GM23248 (cell line): Measurements from ENCODE around the gene PLA2R1. TPM values are rescaled to one million over a fixed set of nuclear protein-coding genes. Genes with fewer than 3 reads are reported as not detected.

Experiments used
- DNase-seq: peaks from one replicate; pipeline ENCODE4 v3.0.0-alpha.2; 2015
- H2AFZ ChIP-seq: fragments of 200-600 bp; sonication (generic); 2 replicates; pipeline ENCODE4 v1.6.1; 2016; ENCODE audit warnings: antibody characterized with exemption
- H3F3A ChIP-seq: fragments of 200-600 bp; sonication (generic); 2 replicates; pipeline ENCODE4 v1.6.1; 2016; ENCODE audit warnings: mild to moderate bottlenecking, antibody characterized with exemption, mixed run types; ENCODE audit not compliant: insufficient read depth
- H3K27ac ChIP-seq: fragments of 200-600 bp; sonication (generic); 2 replicates; pipeline ENCODE4 v1.5.1; 2016; ENCODE audit warnings: mild to moderate bottlenecking
- H3K27me3 ChIP-seq: fragments of 200-600 bp; sonication (generic); replicated peaks from 2 replicates; pipeline ENCODE4 v1.6.1; 2016; ENCODE audit warnings: mild to moderate bottlenecking; ENCODE audit not compliant: insufficient read depth
- H3K36me3 ChIP-seq: fragments of 200-600 bp; sonication (generic); 2 replicates; pipeline ENCODE4 v1.6.1; 2016; ENCODE audit warnings: low read depth, mild to moderate bottlenecking
- H3K4me1 ChIP-seq: fragments of 200-600 bp; sonication (generic); 2 replicates; pipeline ENCODE4 v1.6.1; 2016; ENCODE audit warnings: mild to moderate bottlenecking; ENCODE audit not compliant: insufficient read depth
- H3K4me2 ChIP-seq: fragments of 200-600 bp; sonication (generic); one replicate; pipeline ENCODE4 v1.6.1; 2016; ENCODE audit warnings: mild to moderate bottlenecking; ENCODE audit not compliant: unreplicated experiment
- H3K4me3 ChIP-seq: fragments of 200-600 bp; sonication (generic); 2 replicates; pipeline ENCODE4 v1.5.1; 2016; ENCODE audit warnings: mild to moderate bottlenecking
- H3K79me2 ChIP-seq: fragments of 200-600 bp; sonication (generic); 2 replicates; pipeline ENCODE4 v1.6.1; 2016; ENCODE audit warnings: mild to moderate bottlenecking; ENCODE audit not compliant: insufficient read depth
- H3K9ac ChIP-seq: fragments of 200-600 bp; sonication (generic); 2 replicates; pipeline ENCODE4 v1.6.1; 2016; ENCODE audit warnings: mild to moderate bottlenecking
- H3K9me2 ChIP-seq: fragments of 200-600 bp; sonication (generic); 2 replicates; pipeline ENCODE4 v1.6.1; 2016; ENCODE audit warnings: mixed run types, mild to moderate bottlenecking, moderate library complexity; ENCODE audit not compliant: insufficient read depth
- H3K9me3 ChIP-seq: fragments of 200-600 bp; sonication (generic); one replicate; pipeline ENCODE4 v1.6.1; 2017; ENCODE audit warnings: low read depth
- H4K20me1 ChIP-seq: fragments of 200-600 bp; sonication (generic); 2 replicates; pipeline ENCODE4 v1.6.0; 2016; ENCODE audit not compliant: insufficient read depth
- EZH2 ChIP-seq: fragments of 200-600 bp; sonication (generic); IDR thresholded peaks from 2 replicates; pipeline ENCODE4 v1.6.1; 2018; ENCODE audit warnings: antibody characterized with exemption, mild to moderate bottlenecking; ENCODE audit not compliant: insufficient read depth, poor library complexity, severe bottlenecking
- EZH2phosphoT487 ChIP-seq: fragments of 200-600 bp; sonication (generic); IDR thresholded peaks from 2 replicates; pipeline ENCODE4 v1.6.1; 2018; ENCODE audit warnings: antibody characterized with exemption, moderate library complexity, mild to moderate bottlenecking, low read depth; ENCODE audit not compliant: insufficient read depth
- WGBS, 2 experiments: methylation state at CpG; one replicate each; pipeline ENCODE4 v1.1.6; 2015 to 2017; ENCODE audit warnings: low lambda C conversion rate in 2 of 2, low coverage in 1 of 2; ENCODE audit errors: missing lambda C conversion rate in 2 of 2; 5-methylcytosine and 5-hydroxymethylcytosine counted together
- in situ Hi-C: fragments of 300-500 bp; cut with MboI; formaldehyde crosslinking; loops from 2 replicates; pipeline ENCODE4 v1.15.0; 2020
- polyA plus RNA-seq: library from polyadenylated mRNA; unstranded; fragments of >200 nt; fragmentation: Nextera tagmentation; extraction: Ambion mirVana; gene quantifications from 2 replicates; pipeline ENCODE4 v1.2.1, GENCODE V29; 2016
- total RNA-seq: library from RNA; depleted of rRNA; stranded (reverse); fragments of >200 nt; shearing (Covaris generic); gene quantifications from 2 replicates; pipeline ENCODE4 v1.2.3, GENCODE V29; 2014

The PLA2R1 gene
- total and polyA plus RNA-seq, 2 experiments from 2014 or later, result 8.9 to 16.0 TPM

GRCh38 chr2:159960414-159960813 is 102.0 kb downstream of the PLA2R1 start:
- Histone ChIP-seq H3K27ac (peak overlapping the region; percentile 53), H3K4me2 (peak overlapping the region; percentile 82)

GRCh38 chr2:159959136-159959535 is 103.3 kb downstream of the PLA2R1 start:
- WGBS, 2 experiments, result 45 to 46% methylated on average over 3 of the region's 3 CpGs
- Histone ChIP-seq H3K36me3 (no peaks in the 10 kb centered on the region), H3K4me2 (no peak overlapping the region), H3K9me3 (no peaks in the 10 kb centered on the region), H3K9ac (no peak overlapping the region), H3K79me2 (no peaks in the 10 kb centered on the region), H2AFZ (no peak overlapping the region), H3K9me2 (no peaks in the 10 kb centered on the region), H3F3A (peaks cover 23% of the 10 kb centered on the region), H3K4me3 (no peak overlapping the region), H4K20me1 (no peaks in the 10 kb centered on the region), H3K27ac (no peak overlapping the region), H3K4me1 (peaks cover 22% of the 10 kb centered on the region), H3K27me3 (no peaks in the 10 kb centered on the region)
- no peak for DNase-seq
- no peak for TF ChIP-seq EZH2phosphoT487
- in situ Hi-C loops, result no loop called here

More at GRCh38 chr2:159960414-159960813, 102.0 kb downstream of the PLA2R1 start:
- Histone ChIP-seq H3F3A (peaks cover 23% of the 10 kb centered on the region), H3K9me2 (no peaks in the 10 kb centered on the region), H3K27me3 (no peaks in the 10 kb centered on the region), H2AFZ (no peak overlapping the region), H3K4me1 (peaks cover 22% of the 10 kb centered on the region), H4K20me1 (no peaks in the 10 kb centered on the region), H3K36me3 (no peaks in the 10 kb centered on the region), H3K9me3 (no peaks in the 10 kb centered on the region), H3K79me2 (no peaks in the 10 kb centered on the region), H3K9ac (0 out of 2 replicates have a peak overlapping the region, but pooled peaks have one; percentile 9), H3K4me3 (peak overlapping the region; percentile 32)
- DNase-seq, result peak; percentile 86
- no peak for TF ChIP-seq EZH2phosphoT487
- no peak for TF ChIP-seq EZH2
- WGBS, 2 experiments, result 95 to 98% methylated on average over 2 of the region's 2 CpGs
- in situ Hi-C loops, result no loop called here

GRCh38 chr2:159953136-159953823 is 109.1 kb downstream of the PLA2R1 start:
- Histone ChIP-seq H3K27ac (no peak overlapping the region), H2AFZ (no peak overlapping the region)
- in situ Hi-C loops, result no loop called here

DNA sequence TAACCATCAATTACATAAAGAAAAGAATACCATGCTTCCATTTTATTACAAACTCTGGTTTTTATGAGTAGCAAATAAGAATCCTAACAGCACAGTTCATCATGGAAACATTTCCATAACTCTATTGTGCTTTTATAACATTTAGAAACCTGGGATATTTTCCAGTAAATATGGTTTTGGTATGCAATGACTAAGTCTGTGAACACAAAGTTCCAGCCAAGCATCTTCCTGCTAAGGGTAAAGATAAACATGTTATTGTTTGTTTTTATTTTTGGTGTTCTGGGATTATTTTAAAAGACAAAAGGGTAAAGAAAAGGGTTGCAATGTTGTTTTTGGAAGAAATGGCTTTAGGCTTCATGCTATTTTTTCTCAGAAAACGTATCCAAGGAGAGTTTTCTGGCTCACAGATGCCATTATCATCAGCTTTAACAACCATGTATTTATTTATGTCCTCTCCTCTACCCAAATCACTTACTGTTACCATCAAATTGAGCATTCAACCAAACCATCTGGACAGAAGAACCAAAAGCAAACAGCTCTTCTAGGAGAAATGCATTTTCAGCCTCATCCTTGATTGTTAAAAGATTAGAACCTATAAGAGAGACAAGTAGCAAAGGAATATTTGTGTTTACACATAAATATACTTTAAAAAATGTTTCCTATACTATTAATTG is 116.0 kb downstream of the PLA2R1 start:
- H3K36me3 ChIP-seq, result no peaks in the 10 kb centered on the region
- TF ChIP-seq EZH2phosphoT487, result no peak
- TF ChIP-seq EZH2, result no peak
- H4K20me1 ChIP-seq, result no peaks in the 10 kb centered on the region
- H3K4me3 ChIP-seq, result no peak overlapping the region
- no peak overlapping the region for H2AFZ ChIP-seq
- H3K27ac ChIP-seq, result peak overlapping the region; percentile 23
- no peaks in the 10 kb centered on the region for H3K9me3 ChIP-seq
- WGBS, 2 experiments, result 0 to 14% methylated on average over 1 of the region's 1 CpG
- H3K27me3 ChIP-seq, result no peaks in the 10 kb centered on the region
- H3K9ac ChIP-seq, result no peak overlapping the region
- peak; percentile 64 for DNase-seq
- no peaks in the 10 kb centered on the region for H3K79me2 ChIP-seq
- H3F3A ChIP-seq, result peaks cover 16% of the 10 kb centered on the region; the same call in 1 of the 2 replicates
- H3K9me2 ChIP-seq, result no peaks in the 10 kb centered on the region
- in situ Hi-C loops, result no loop called here
- H3K4me2 ChIP-seq, result peak overlapping the region; percentile 11
- H3K4me1 ChIP-seq, result peaks cover 15% of the 10 kb centered on the region

More at GRCh38 chr2:159953136-159953823, 109.1 kb downstream of the PLA2R1 start:
- Histone ChIP-seq H3K36me3 (no peaks in the 10 kb centered on the region), H3K4me2 (no peak overlapping the region), H3F3A (no peaks in the 10 kb centered on the region), H3K9me2 (no peaks in the 10 kb centered on the region), H3K4me3 (no peak overlapping the region), H4K20me1 (no peaks in the 10 kb centered on the region), H3K79me2 (no peaks in the 10 kb centered on the region), H3K4me1 (peaks cover 5% of the 10 kb centered on the region; the same call in 1 of the 2 replicates), H3K27me3 (no peaks in the 10 kb centered on the region), H3K9me3 (no peaks in the 10 kb centered on the region), H3K9ac (no peak overlapping the region)
- 56 to 59% methylated on average over 2 of the region's 2 CpGs for WGBS, 2 experiments
- TF ChIP-seq EZH2phosphoT487 (no peak), EZH2 (no peak)
- DNase-seq, result no peak
